ENCODE results near the gene CD247.

DNA sequence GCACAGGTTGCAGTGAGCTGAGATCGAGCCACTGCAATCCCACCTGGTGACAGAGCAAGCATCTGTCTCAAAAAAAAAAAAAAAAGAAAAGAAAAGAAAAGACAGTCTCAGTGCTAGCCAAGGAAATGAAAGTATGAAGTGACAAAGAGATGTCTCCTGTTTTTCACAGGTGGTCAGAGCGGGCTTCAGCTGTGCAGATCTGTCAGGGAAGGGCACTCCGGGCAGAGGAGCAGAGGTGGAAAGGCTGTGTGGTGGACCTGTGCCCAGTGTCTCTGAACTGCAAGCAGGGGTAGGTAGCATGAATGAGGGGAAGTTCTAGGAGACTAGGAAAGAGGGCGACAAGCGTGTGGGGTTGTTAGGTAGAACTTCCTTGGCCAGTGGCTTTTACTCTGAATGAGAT lies 67.5 kb downstream of the CD247 start:
- TF ChIP-seq POLR2A (IDR thresholded peaks at IDR 0.05; ENCODE audit: low read length) (no peak), GATA1 (IDR thresholded peaks at IDR 0.05; ENCODE audit: low read depth, low read length) (no peak)

Measured in erythroblast (primary cell).